ENCODE results near the gene HPCAL1. TPM values are rescaled to one million over a fixed set of nuclear protein-coding genes. Genes with fewer than 3 reads are reported as not detected.
A peak's percentile ranks its signal among the peaks of the same experiment; 100 is the strongest.

Gene HPCAL1
- polyA plus RNA-seq, 3 donors: 82.1 to 99.5 (median 98.0) TPM

DNA sequence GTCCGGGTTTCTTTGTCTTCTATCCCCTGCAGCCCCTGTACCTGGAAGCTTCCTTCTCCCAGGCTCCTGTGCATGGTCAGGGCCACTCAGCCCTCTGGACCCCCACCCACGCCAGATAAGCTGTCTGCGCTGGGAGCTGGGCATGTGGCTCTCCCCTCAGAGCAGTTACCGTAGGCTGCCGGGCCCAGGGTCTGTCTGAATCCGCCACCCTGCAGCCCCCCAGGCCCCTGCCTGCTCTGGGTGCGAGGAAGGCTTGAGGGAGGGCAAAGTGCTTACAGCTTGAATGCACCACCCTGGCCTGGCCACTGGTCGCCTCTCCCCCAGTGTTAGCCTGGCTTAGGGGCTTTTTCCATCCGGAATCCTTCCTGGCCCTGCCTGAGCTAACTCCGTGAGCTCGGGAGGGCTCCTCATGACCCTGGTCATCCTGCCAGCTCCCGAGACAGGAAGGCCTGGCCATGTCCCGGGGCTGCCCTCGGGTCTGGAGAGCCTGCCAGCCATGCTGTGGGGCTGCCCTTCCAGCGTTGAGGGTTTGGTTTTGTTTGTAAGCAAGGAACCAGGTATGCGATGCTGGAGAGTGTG is 94.7 kb downstream of the HPCAL1 start:
- intact Hi-C loops (cut with micrococcal nuclease): no loop called here
- H3K4me1 ChIP-seq (ENCODE audit: control insufficient read depth in 1 of 2, insufficient read depth in 2 of 2, low read length in 2 of 2): peaks cover 64 to 73% of the 10 kb centered on the region in 2 donors
- no peak overlapping the region for H3K4me3 ChIP-seq (replicated peaks in 1 of 3; ENCODE audit: low read depth in 2 of 3, low read length in 3 of 3)
- Mint-ChIP-seq H3K4me1 (peaks cover 78% of the 10 kb centered on the region), H3K27ac (peak overlapping the region in 4 of 7 donors; percentile 67 to 93 (median 88)), H3K4me3 (no peak overlapping the region), H3K36me3 (peaks cover 12 to 32% of the 10 kb centered on the region in 2 donors), H3K27me3 (ENCODE audit: low read depth in 3 of 3) (peaks cover 0 to 2% (median 0%) of the 10 kb centered on the region in 3 donors), H3K9me3 (peaks cover 0 to 1% (median 0%) of the 10 kb centered on the region in 7 donors)
- peaks cover 75% of the 10 kb centered on the region for H3K79me2 ChIP-seq (ENCODE audit: insufficient read depth, low read length)
- no peak for TF ChIP-seq CTCF (IDR thresholded peaks at IDR 0.05)
- H3K9me3 ChIP-seq (replicated peaks in 1 of 2; ENCODE audit: control insufficient read depth in 1 of 2, insufficient read depth in 1 of 2, low read length in 2 of 2): no peaks in the 10 kb centered on the region
- no peaks in the 10 kb centered on the region for H3K36me3 ChIP-seq (replicated peaks in 1 of 2; ENCODE audit: control insufficient read depth in 1 of 2, insufficient read depth in 2 of 2, low read length in 2 of 2)
- peak overlapping the region; percentile 71 to 81 for H3K27ac ChIP-seq (ENCODE audit: low read depth in 1 of 2, low read length in 2 of 2)
- no peak overlapping the region for H2AFZ ChIP-seq (ENCODE audit: insufficient read depth, low read depth, low read length, poor library complexity, severe bottlenecking)
- H4K20me1 ChIP-seq (ENCODE audit: insufficient read depth, low read length): peaks cover 38% of the 10 kb centered on the region
- DNase-seq: no peak
- WGBS (ENCODE audit: insufficient coverage): 98% methylated on average over 9 of the region's 16 CpGs
- no peaks in the 10 kb centered on the region for H3K27me3 ChIP-seq (ENCODE audit: control insufficient read depth in 2 of 2, insufficient read depth in 2 of 2, low read length in 2 of 2)
- peak overlapping the region; percentile 9 for H3K9ac ChIP-seq (ENCODE audit: insufficient read depth, low read length, poor library complexity, severe bottlenecking)
- no peak overlapping the region for H3K4me2 ChIP-seq (replicated peaks; ENCODE audit: extremely low read depth, low read length, poor library complexity, severe bottlenecking)

- H3K79me2 ChIP-seq (ENCODE audit: insufficient read depth, low read length): peaks cover 75% of the 10 kb centered on the region
- H3K9me3 Mint-ChIP-seq: peaks cover 0 to 1% (median 0%) of the 10 kb centered on the region in 7 donors
- H3K4me3 ChIP-seq (replicated peaks in 1 of 3; ENCODE audit: low read depth in 2 of 3, low read length in 3 of 3): peak overlapping the region in 1 of 3 experiments; percentile 48
- peak overlapping the region in 6 of 7 donors; percentile 67 to 93 (median 90) for H3K27ac Mint-ChIP-seq
- H3K27me3 ChIP-seq (ENCODE audit: control insufficient read depth in 2 of 2, insufficient read depth in 2 of 2, low read length in 2 of 2): no peaks in the 10 kb centered on the region
- H3K9me3 ChIP-seq (replicated peaks in 1 of 2; ENCODE audit: control insufficient read depth in 1 of 2, insufficient read depth in 1 of 2, low read length in 2 of 2): no peaks in the 10 kb centered on the region
- peak overlapping the region; percentile 60 for H3K4me2 ChIP-seq (replicated peaks; ENCODE audit: extremely low read depth, low read length, poor library complexity, severe bottlenecking)
- H3K27ac ChIP-seq (ENCODE audit: low read depth in 1 of 2, low read length in 2 of 2): peak overlapping the region; percentile 71 to 81
- intact Hi-C loops (cut with micrococcal nuclease): no loop called here
- peaks cover 17 to 35% of the 10 kb centered on the region in 2 donors for H3K36me3 Mint-ChIP-seq
- no peak for TF ChIP-seq CTCF (IDR thresholded peaks at IDR 0.05)
- H3K4me3 Mint-ChIP-seq: no peak overlapping the region
- H3K27me3 Mint-ChIP-seq (ENCODE audit: low read depth in 3 of 3): peaks cover 0 to 2% (median 0%) of the 10 kb centered on the region in 3 donors
- WGBS (ENCODE audit: insufficient coverage): 79% methylated on average over 2 of the region's 4 CpGs
- DNase-seq: peak in 1 of 3 donors; percentile 35
- H3K9ac ChIP-seq (ENCODE audit: insufficient read depth, low read length, poor library complexity, severe bottlenecking): peak overlapping the region; percentile 9
- H2AFZ ChIP-seq (ENCODE audit: insufficient read depth, low read depth, low read length, poor library complexity, severe bottlenecking): no peak overlapping the region
- peaks cover 33% of the 10 kb centered on the region for H4K20me1 ChIP-seq (ENCODE audit: insufficient read depth, low read length)
- H3K4me1 Mint-ChIP-seq: peaks cover 78% of the 10 kb centered on the region
- no peaks in the 10 kb centered on the region for H3K36me3 ChIP-seq (replicated peaks in 1 of 2; ENCODE audit: control insufficient read depth in 1 of 2, insufficient read depth in 2 of 2, low read length in 2 of 2)
- H3K4me1 ChIP-seq (ENCODE audit: control insufficient read depth in 1 of 2, insufficient read depth in 2 of 2, low read length in 2 of 2): peaks cover 61 to 73% of the 10 kb centered on the region in 2 donors
Observed at GRCh38 chr2:10397878-10398277, 95.2 kb downstream of the HPCAL1 start.
